Motor neuron (in vitro differentiated cells): Measurements from ENCODE around the gene DDAH1. TPM values are rescaled to one million over a fixed set of nuclear protein-coding genes. Genes with fewer than 3 reads are reported as not detected.

Experiments used
- ATAC-seq, 8 experiments: fragments of 200-7000 bp; cut with Tn5 transposase; replicated peaks in 6 of 8; 2 replicates each; pipeline ENCODE4 v1.8.0; 2021; ENCODE audit warnings: mild to moderate bottlenecking in 8 of 8, moderate library complexity in 8 of 8
- H3K27ac ChIP-seq, 2 donors: fragments of 250-450 bp; sonication (Bioruptor Pico); 2 replicates each; pipeline ENCODE4 v1.9.0; 2021; ENCODE audit warnings: antibody characterized with exemption in 2 of 2, mild to moderate bottlenecking in 2 of 2, moderate library complexity in 1 of 2
- H3K4me1 ChIP-seq, 2 donors: fragments of 250-450 bp; sonication (Bioruptor Pico); replicated peaks in 1 of 2; 2 replicates each; pipeline ENCODE4 v1.6.1; 2021; ENCODE audit warnings: antibody characterized with exemption in 2 of 2, mild to moderate bottlenecking in 2 of 2, moderate library complexity in 1 of 2
- H3K4me3 ChIP-seq, 5 donors: fragments of 250-450 bp; sonication (Bioruptor Pico); 2 replicates each; pipeline ENCODE4 v1.9.0; 2021; ENCODE audit warnings: antibody characterized with exemption in 5 of 5, mild to moderate bottlenecking in 5 of 5, moderate library complexity in 4 of 5
- WGBS, 10 experiments: fragments of 450-650 bp; shearing (Covaris generic); methylation state at CpG; one replicate each; pipeline ENCODE4 v1.0.0; 2022; 5-methylcytosine and 5-hydroxymethylcytosine counted together
- in situ Hi-C, 9 experiments: fragments of 400-800 bp; cut with MboI; loops; one replicate each; pipeline ENCODE4 v1.15.0; 2021; ENCODE audit warnings: low sequenced_read_pairs in 9 of 9, low pct_unique_long_range_greater_than_20kb in 2 of 9; ENCODE audit not compliant: unreplicated experiment in 9 of 9
- total RNA-seq, 8 experiments: library from RNA; unstranded; fragments of 300-600 nt; gene quantifications; 2 replicates each; pipeline versions ENCODE4 v1.2.3 to v1.2.4, GENCODE V29; 2022

DDAH1 gene
- total RNA-seq, 8 experiments from 2014 or later: 4.4 to 75.0 (median 20.0) TPM

DNA sequence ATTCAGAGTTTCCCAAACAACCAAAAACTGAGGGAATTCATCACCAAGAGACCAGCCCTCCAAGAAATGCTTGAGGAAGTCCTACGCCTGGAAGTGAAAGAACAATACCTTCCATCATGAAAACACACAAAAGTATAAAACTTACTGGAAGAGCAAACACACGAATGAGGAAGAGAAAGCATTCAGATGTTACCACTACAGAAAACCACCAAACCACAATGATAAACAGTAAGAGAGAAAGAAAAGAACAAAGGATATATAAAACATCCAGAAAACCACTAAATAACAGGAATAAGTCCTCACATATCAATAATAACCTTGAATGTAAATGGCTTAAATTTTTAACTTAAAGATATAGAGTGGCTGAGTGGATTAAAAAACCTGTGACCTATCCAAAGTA is 130.0 kb downstream of the DDAH1 start:
- 14 to 100% (median 92%) methylated on average over 1 to 2 of the region's 2 CpGs for WGBS, 10 experiments
- in situ Hi-C loops: no loop called here
- no peak for ATAC-seq
- Histone ChIP-seq H3K4me1 (no peaks in the 10 kb centered on the region), H3K27ac (no peak overlapping the region), H3K4me3 (no peak overlapping the region)

DNA sequence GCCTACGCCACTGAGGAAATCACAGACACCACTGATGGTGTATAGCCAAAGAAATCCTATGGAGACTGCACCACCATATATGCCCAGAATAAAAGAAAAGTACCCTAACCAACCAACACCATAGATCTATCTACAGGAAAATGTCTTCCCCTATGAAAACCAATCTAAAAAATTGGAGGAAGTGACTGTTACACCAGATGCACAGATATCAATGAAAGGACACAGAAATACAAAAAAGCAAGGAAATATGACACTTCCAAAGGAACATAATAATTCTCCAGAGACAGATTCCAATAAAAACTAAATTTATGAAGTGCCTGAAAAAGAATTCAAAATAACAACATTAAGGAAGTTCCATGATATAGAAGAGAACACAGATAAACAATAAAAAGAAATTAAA is 131.8 kb downstream of the DDAH1 start:
- in situ Hi-C loops: no loop called here
- no peak overlapping the region for H3K4me3 ChIP-seq
- no peak overlapping the region for H3K27ac ChIP-seq
- 100% methylated on average over 1 of the region's 1 CpG; no CpG with 5 or more reads in 6 of the 10 experiments for WGBS, 10 experiments
- ATAC-seq: no peak
- H3K4me1 ChIP-seq: no peaks in the 10 kb centered on the region

DNA sequence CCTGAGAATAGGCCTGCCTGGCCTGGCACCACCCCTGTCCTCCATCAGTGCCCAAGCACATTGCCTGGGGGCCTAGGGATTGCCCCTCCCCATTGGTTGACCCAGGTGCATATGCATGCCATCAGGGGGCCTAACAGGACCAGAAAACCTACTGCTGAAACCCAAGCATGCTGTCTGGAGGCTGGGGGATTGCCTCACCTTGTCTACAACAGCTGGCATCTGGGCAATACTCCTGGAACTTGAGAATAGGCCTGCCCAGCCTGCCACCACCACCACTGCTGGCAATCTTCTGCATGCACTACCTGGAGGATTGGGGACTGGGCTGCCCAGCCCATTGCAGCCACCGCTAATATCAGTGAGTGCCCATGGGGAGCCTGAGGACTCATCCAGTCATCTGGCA is 132.4 kb downstream of the DDAH1 start:
- no peak overlapping the region for H3K27ac ChIP-seq
- ATAC-seq: no peak
- 88 to 100% methylated on average over 1 of the region's 1 CpG; no CpG with 5 or more reads in 8 of the 10 experiments for WGBS, 10 experiments

DNA sequence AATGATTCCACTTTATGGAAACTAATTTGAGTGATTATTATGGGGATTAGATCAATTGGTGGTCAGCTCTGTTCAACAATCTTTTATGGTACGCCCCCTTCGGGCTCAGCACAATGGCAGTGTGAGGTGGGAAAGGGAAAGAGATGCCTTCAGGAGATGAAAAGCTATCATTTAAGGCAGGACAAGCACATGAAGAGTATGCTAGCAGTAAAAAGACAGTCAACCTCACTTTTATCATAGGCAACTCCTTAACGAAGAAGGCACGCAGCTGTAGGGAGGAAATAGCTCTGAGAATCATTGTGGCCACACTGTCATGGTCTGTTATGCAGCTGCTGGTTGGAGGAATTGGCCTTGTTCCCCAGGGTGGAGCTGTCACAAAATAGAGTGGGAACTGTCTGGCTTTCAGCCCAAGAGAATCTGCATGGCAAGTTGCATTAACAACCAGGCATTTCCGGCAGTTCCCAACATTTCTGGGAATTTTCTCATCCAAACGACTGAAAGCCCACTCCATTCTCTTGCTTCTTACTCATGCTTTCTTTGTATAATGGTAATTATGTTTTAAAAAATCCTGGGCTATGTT is 134.2 kb downstream of the DDAH1 start:
- in situ Hi-C loops: no loop called here
- Histone ChIP-seq H3K27ac (no peak overlapping the region), H3K4me1 (no peaks in the 10 kb centered on the region), H3K4me3 (no peak overlapping the region)
- 0 to 95% (median 48%) methylated on average over 2 to 6 of the region's 6 CpGs; no CpG with 5 or more reads in 2 of the 10 experiments for WGBS, 10 experiments
- ATAC-seq: peak in 3 of 8 experiments; percentile 86 to 95 (median 87)

More for the DNA sequence above, 132.4 kb downstream of the DDAH1 start:
- no peaks in the 10 kb centered on the region for H3K4me1 ChIP-seq
- in situ Hi-C loops: no loop called here
- no peak overlapping the region for H3K4me3 ChIP-seq

DNA sequence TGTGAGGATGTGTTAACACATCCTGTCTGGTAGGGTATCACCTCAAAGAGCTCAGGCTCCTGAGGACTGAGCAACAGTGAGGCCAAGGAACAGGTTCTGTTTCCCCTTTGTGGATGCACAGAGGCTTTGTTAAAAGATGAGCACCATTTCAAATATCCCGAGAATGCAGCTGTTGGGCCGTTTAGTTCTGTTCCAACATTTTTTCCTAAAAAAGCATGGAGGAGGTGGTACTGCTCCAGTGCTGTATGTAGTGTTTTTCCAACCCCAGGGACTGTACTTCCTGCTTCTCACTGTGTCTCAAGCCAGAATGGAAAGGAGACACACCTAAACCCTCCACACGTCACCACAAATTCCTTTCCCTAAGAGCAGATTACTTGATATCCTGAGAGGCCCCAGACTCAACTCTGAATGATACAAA is 134.7 kb downstream of the DDAH1 start:
- H3K27ac ChIP-seq: no peak overlapping the region
- H3K4me1 ChIP-seq: peaks cover 0 to 1% of the 10 kb centered on the region in 2 donors
- H3K4me3 ChIP-seq: no peak overlapping the region
- ATAC-seq: peak in 3 of 8 experiments; percentile 66 to 82 (median 76)
- in situ Hi-C loops: no loop called here
- 3 to 100% (median 83%) methylated on average over 1 to 3 of the region's 3 CpGs; no CpG with 5 or more reads in 2 of the 10 experiments for WGBS, 10 experiments

DNA sequence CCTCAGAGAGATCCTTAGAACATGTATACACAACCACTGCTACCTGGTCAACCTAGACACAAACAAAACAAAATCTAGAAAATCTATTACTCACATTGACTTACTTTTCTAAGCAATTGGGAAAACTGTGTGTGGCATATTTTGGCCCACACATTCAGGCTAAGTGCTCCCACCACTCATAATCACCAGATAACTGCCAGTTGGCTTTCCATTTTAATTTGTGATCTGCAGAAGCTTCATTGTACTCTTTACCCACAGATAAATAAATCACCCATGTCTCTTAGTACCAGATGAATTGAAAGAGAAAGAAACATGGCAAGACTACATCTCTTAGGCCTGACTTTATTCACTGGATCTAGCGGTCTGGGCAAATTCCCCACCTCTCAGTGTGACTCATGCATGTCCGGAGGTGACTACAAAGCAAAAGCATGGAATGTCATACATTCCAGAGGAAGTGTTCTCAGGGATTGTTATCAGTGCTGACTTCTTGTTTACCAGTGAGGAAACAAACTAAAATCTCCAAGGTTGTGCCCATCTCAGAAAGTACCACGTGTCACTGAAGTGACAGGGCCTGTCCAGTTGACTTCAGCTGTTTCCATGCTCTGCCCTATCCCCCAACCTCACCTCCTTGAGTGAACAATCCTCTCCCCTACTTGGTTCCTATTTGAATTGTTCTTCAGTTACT is 136.1 kb downstream of the DDAH1 start:
- in situ Hi-C loops: no loop called here
- whole genome bisulfite sequencing, 10 experiments: 0 to 65% (median 46%) methylated on average over 1 to 3 of the region's 3 CpGs; no CpG with 5 or more reads in 2 of the 10 experiments
- Histone ChIP-seq H3K4me3 (no peak overlapping the region), H3K27ac (no peak overlapping the region), H3K4me1 (peaks cover 5% of the 10 kb centered on the region in 2 donors)
- peak in 7 of 8 experiments; percentile 31 to 82 (median 59) for ATAC-seq

DNA sequence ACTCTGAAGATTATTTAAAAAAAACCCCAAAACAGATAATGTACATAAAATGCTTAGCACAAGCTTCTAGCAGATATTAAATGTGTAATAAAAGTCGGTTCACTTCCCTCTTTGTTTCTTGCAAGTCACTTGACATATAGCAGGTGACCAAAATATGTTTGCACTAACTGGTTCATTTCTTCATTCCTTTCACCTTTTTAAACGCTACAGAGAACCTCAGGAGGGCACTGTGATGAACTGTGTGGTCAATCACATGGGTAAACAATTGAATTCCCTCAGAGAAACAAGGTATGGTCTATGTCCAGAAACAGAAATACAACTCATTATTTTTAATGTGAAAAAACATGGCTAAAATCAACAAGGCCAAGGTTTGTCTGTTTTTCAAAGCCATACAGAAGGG is 137.2 kb downstream of the DDAH1 start:
- in situ Hi-C loops: no loop called here
- 85 to 100% (median 100%) methylated on average over 1 to 2 of the region's 2 CpGs for WGBS, 10 experiments
- ATAC-seq: no peak
- no peak overlapping the region for H3K4me3 ChIP-seq
- peaks cover 5% of the 10 kb centered on the region in 2 donors for H3K4me1 ChIP-seq
- no peak overlapping the region for H3K27ac ChIP-seq

DNA sequence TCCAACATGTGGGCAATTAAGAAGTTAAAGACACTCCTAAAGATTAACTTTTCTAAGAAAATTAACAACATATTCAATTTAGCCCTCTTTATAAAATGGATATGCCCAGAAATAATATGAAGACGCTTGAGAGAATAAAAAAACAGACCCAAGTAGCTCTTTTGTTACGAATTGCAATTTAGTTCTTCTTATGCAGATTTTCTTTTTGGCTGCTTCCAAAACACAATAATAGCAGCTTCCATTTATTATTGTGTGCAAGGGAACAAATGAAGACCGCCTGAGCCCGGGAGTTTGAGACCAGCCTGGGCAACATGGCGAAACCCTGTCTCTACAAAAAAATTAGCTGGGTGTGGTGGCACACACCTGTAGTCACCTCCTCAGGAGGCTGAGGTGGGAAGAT is 138.1 kb downstream of the DDAH1 start:
- in situ Hi-C loops: no loop called here
- ATAC-seq: no peak
- H3K4me3 ChIP-seq: no peak overlapping the region
- 17 to 96% (median 84%) methylated on average over 1 to 5 of the region's 5 CpGs; no CpG with 5 or more reads in 1 of the 10 experiments for WGBS, 10 experiments
- peaks cover 5% of the 10 kb centered on the region in 2 donors for H3K4me1 ChIP-seq
- no peak overlapping the region for H3K27ac ChIP-seq

DNA sequence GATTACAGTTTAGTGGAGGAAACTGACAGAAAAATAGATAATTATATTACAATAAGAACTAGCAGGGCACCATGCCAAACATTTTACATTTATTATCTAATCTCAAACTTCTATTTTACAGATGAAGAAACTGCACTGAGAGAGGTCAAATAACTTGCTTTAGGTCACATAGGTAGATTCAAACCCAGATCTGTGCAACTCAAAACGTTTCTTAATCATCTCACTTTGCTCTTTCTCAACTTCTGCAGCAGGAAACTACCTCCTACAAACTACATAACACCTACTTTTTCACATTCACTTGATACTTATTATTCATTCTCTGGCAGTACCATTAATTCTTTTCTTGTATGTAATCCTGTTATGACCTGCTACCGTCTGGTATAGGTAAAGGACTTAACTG is 138.6 kb downstream of the DDAH1 start:
- 40 to 96% (median 75%) methylated on average over 1 to 2 of the region's 2 CpGs for WGBS, 10 experiments
- in situ Hi-C loops: no loop called here
- H3K4me1 ChIP-seq: peaks cover 5% of the 10 kb centered on the region in 2 donors
- no peak for ATAC-seq
- no peak overlapping the region for H3K4me3 ChIP-seq
- no peak overlapping the region for H3K27ac ChIP-seq

DNA sequence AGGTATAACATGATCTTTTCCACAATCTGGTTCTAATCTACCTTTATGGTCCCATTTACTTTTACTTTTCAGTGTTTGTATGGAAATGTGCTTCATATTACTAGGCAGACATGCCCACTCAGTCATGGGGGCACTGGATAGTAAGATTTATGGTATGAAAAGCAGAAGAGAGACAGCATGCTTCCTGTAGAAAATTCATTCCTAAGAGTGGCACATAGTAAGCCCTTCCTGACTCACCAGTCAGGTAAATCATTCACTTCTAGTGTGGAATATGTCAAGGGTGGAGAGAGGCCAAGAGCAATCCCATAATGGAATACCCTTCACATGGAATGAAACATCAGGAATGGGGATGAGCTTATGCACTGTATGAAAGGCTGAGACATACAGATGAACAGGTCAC is 139.0 kb downstream of the DDAH1 start:
- no peak overlapping the region for H3K4me3 ChIP-seq
- peak in 2 of 8 experiments; percentile 25 to 50 for ATAC-seq
- in situ Hi-C loops: no loop called here

DNA sequence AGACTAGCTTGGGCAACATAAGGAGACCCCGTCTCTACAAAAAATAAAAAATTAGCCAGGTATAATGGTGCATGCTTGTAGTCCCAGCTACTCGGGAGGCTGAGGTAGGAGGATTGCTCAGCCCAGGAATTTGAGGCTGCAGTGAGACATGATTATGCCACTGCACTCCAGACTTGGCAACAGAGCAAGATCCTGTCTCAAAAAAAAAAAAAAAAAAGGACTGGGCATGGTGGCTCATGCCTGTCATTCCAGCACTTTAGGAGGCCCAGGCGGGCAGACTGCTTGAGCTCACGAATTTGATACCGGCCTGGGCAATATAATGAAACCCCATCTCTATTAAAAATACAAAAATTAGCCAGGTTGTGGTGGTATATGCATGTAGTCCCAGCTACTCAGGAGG is 141.2 kb downstream of the DDAH1 start:
- WGBS, 10 experiments: 80 to 100% (median 88%) methylated on average over 1 to 5 of the region's 5 CpGs; no CpG with 5 or more reads in 3 of the 10 experiments
- in situ Hi-C loops: loop anchor here in 7 of 9 experiments (25.0 kb wide), 8 partner anchors 164 to 689 kb away; partner anchors contain the start of genes CCN1 (in 1 of the 7) and ZNHIT6 (in 1 of the 7)
- H3K27ac ChIP-seq: no peak overlapping the region
- peaks cover 5% of the 10 kb centered on the region in 2 donors for H3K4me1 ChIP-seq
- no peak for ATAC-seq
- no peak overlapping the region for H3K4me3 ChIP-seq

More for the DNA sequence above, 139.0 kb downstream of the DDAH1 start:
- Histone ChIP-seq H3K27ac (no peak overlapping the region), H3K4me1 (peaks cover 5% of the 10 kb centered on the region in 2 donors)

DNA sequence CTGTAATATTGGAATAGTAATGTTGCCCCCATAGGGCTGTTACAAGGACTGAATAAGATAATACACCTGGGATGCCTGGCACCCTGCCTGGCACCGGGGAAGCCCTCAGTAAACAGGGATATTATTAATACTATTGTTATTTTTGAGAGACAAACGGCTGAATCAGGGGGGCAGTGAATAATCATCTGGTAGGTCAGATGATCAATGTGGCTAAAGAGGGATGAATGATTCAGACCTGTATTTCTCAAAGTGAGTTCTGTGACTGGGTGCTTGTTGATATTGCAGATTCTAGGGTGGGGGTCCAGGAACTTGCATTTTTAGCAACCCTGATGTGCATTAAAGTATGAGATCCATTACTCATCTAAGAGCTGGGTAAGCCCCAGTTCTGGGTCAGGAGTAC is 142.3 kb downstream of the DDAH1 start:
- WGBS, 10 experiments: 0 to 100% (median 65%) methylated on average over 1 to 2 of the region's 2 CpGs; no CpG with 5 or more reads in 4 of the 10 experiments
- in situ Hi-C loops: loop anchor here in 7 of 9 experiments (25.0 kb wide), 8 partner anchors 165 to 690 kb away; partner anchors contain the start of genes CCN1 (in 1 of the 7) and ZNHIT6 (in 1 of the 7)
- H3K27ac ChIP-seq: no peak overlapping the region
- H3K4me1 ChIP-seq: peaks cover 5% of the 10 kb centered on the region in 2 donors
- no peak overlapping the region for H3K4me3 ChIP-seq
- no peak for ATAC-seq

DNA sequence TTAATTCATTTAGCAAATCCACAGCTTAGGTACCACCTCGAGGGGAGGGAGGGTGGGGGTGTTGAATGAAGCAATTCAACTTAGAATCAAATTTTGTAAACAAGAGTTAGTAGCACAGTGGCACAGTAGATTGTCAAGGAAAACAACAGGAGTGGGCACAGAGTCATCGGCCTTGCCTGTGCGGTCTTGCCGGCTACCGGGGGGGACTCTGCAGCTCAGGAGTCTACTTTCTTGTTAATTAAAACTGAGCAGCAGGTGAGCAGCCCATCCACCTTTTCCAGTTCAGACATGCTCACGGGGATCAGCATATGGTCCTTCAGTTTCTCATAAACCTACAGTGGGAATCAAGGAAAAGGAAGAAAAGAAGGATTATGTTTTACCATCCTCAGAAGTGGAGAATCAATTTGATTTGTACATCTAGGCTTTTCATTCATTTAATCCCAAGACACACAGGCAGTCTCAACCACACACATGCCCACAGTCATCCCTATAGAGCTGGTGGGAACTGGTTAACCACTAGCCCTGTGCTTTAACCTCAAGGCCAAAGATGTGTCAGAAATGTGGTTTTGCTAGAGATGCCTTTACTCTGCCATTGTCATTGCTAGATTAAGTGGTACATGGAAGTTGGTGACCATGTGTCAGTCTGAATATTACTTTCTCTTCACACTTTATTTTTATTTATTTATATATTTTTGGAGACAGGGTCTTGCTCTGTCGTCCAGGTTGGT is 143.6 kb downstream of the DDAH1 start:
- WGBS, 10 experiments: 83 to 100% (median 95%) methylated on average over 1 to 5 of the region's 7 CpGs; no CpG with 5 or more reads in 2 of the 10 experiments
- no peak for ATAC-seq

More for the DNA sequence above, 143.6 kb downstream of the DDAH1 start:
- H3K4me3 ChIP-seq: no peak overlapping the region
- H3K27ac ChIP-seq: no peak overlapping the region
- in situ Hi-C loops: loop anchor here in 7 of 9 experiments (25.0 kb wide), 8 partner anchors 166 to 691 kb away; partner anchors contain the start of genes CCN1 (in 1 of the 7) and ZNHIT6 (in 1 of the 7)
- peaks cover 5% of the 10 kb centered on the region in 2 donors for H3K4me1 ChIP-seq
